Left colon (tissue), 2 donors: ENCODE results near the gene UNC45A. TPM values are rescaled to one million over a fixed set of nuclear protein-coding genes. Genes with fewer than 3 reads are reported as not detected.
"Not testable (repeated sequence)": the region's sequence is repeated elsewhere in the genome, so short reads cannot be mapped to it uniquely, and the experiment has no call there.

Experiments used
- ATAC-seq: fragments of 200-7000 bp; cut with Tn5 transposase; one replicate; pipeline ENCODE4 v1.9.1; 2020; ENCODE audit warnings: mild to moderate bottlenecking, moderate library complexity
- DNase-seq, 2 donors: peaks; one replicate each; pipeline ENCODE4 v3.0.0-alpha.2; 2020
- intact Hi-C, 2 donors: fragments of 100-400 bp; cut with DNase I in 1 of 2; cut with micrococcal nuclease in 1 of 2; formaldehyde crosslinking; loops; one replicate each; pipeline versions ENCODE4 v1.11.2 to v1.14.0; 2022; cut with DNase I, micrococcal nuclease
- total RNA-seq, 2 donors: library from RNA; stranded (reverse); fragmentation: NEBNext Ultra II Directional; extraction: Animal tissue kit (Norgen Biotek cat#: 25700); gene quantifications; one replicate each; pipeline ENCODE4 v1.2.1, GENCODE V29; 2021
- donor health status: DM: no; HTN: no; CAD: no.
- donor health status: DM: yes; HTN: yes; CAD: no.

UNC45A gene
- total RNA-seq, 2 donors from 2014 or later: 53.0 to 58.1 TPM

GRCh38 chr15:90902040-90902839 lies 32.8 kb upstream of the UNC45A start:
- intact Hi-C loops: no loop called here
- ATAC-seq (peak; percentile 86), DNase-seq (peak; percentile 81 to 87)

GRCh38 chr15:90902840-90903732 lies 32.0 kb upstream of the UNC45A start, which contains the start of gene MAN2A2:
MAN2A2 (plus strand) TSS chr15:90903302; CDS start chr15:90904208, 906 bp downstream.
- DNase-seq (peak; percentile 81 to 82), ATAC-seq (peak; percentile 67)
- intact Hi-C loops: no loop called here

- intact Hi-C loops: no loop called here
- DNase-seq (peak in 1 of 2 donors; percentile 45), ATAC-seq (peak; percentile 47)
Observed at GRCh38 chr15:90903733-90904536, 31.1 kb upstream of the UNC45A start.

GRCh38 chr15:90904746-90905145 lies 30.3 kb upstream of the UNC45A start:
- DNase-seq (no peak), ATAC-seq (no peak)
- intact Hi-C loops: no loop called here

GRCh38 chr15:90905306-90906180 lies 29.5 kb upstream of the UNC45A start:
- DNase-seq: no peak
- intact Hi-C loops: no loop called here

GRCh38 chr15:90906181-90906849 lies 28.8 kb upstream of the UNC45A start:
- intact Hi-C loops: no loop called here
- no peak for ATAC-seq
- no peak for DNase-seq

More at GRCh38 chr15:90905306-90906180, 29.5 kb upstream of the UNC45A start:
- ATAC-seq: no peak

- DNase-seq (no peak), ATAC-seq (no peak)
- intact Hi-C loops: no loop called here
Observed at GRCh38 chr15:90907051-90907660, 27.9 kb upstream of the UNC45A start.

- intact Hi-C loops: no loop called here
- no peak for ATAC-seq
- DNase-seq: no peak
Observed at GRCh38 chr15:90907838-90908507, 27.1 kb upstream of the UNC45A start.

GRCh38 chr15:90909449-90909848 lies 25.6 kb upstream of the UNC45A start:
- ATAC-seq, DNase-seq, intact Hi-C loops: not testable (repeated sequence)

- no peak for ATAC-seq
- intact Hi-C loops: no loop called here
- no peak for DNase-seq
Observed at GRCh38 chr15:90909976-90910375, 25.1 kb upstream of the UNC45A start.

GRCh38 chr15:90910441-90911301 lies 24.4 kb upstream of the UNC45A start:
- no peak for DNase-seq
- intact Hi-C loops: no loop called here

GRCh38 chr15:90911302-90911623 lies 23.8 kb upstream of the UNC45A start:
- DNase-seq (no peak), ATAC-seq (no peak)
- intact Hi-C loops: no loop called here

More at GRCh38 chr15:90910441-90911301, 24.4 kb upstream of the UNC45A start:
- ATAC-seq: no peak

GRCh38 chr15:90911906-90912769 lies 22.9 kb upstream of the UNC45A start:
- DNase-seq (no peak), ATAC-seq (no peak)
- intact Hi-C loops: no loop called here

GRCh38 chr15:90912770-90913075 lies 22.4 kb upstream of the UNC45A start:
- intact Hi-C loops: no loop called here
- DNase-seq (no peak), ATAC-seq (no peak)

GRCh38 chr15:90913398-90913944 lies 21.6 kb upstream of the UNC45A start:
- intact Hi-C loops: no loop called here
- no peak for ATAC-seq

More at GRCh38 chr15:90913398-90913944, 21.6 kb upstream of the UNC45A start:
- DNase-seq: no peak
